ENCODE results near the gene BCL11A. TPM values are rescaled to one million over a fixed set of nuclear protein-coding genes. Genes with fewer than 3 reads are reported as not detected.

The BCL11A gene
- total RNA-seq, 1 donor from 2014 or later: 0.67 TPM

DNA sequence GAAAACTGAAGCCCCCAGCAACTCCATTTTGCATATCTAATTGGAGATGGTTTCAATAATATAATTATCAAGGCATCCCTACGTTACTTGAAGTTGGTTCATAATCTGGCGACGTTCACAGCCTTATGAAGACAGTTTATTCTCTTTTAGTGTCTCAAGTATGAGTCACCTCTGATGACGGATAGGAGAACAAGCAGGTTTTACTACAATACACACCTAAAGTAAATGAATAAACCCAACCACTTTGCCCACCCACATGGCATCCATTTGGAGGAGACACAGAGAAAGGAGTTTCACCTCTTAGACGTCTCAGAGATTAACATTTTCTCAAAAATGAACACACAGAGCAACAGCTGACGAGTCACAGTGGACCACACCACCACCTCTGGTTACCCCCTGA lies 40.8 kb downstream of the BCL11A start:
- no peak for DNase-seq (ENCODE audit: low spot score)
- Histone ChIP-seq H3K4me3 (no peak overlapping the region), H3K9ac (no peak overlapping the region), H3K4me2 (no peak overlapping the region), H3K79me2 (ENCODE audit: low read depth) (no peaks in the 10 kb centered on the region), H3K4me1 (peaks cover 12% of the 10 kb centered on the region), H3K36me3 (no peaks in the 10 kb centered on the region), H2AFZ (replicated peaks) (no peak overlapping the region), H3F3A (ENCODE audit: low read depth) (no peaks in the 10 kb centered on the region), H3K27ac (no peak overlapping the region), H3K27me3 (no peaks in the 10 kb centered on the region), H4K20me1 (ENCODE audit: low read depth) (no peaks in the 10 kb centered on the region), H3K9me3 (ENCODE audit: low read depth) (no peaks in the 10 kb centered on the region)
- TF ChIP-seq, protein P1, sequence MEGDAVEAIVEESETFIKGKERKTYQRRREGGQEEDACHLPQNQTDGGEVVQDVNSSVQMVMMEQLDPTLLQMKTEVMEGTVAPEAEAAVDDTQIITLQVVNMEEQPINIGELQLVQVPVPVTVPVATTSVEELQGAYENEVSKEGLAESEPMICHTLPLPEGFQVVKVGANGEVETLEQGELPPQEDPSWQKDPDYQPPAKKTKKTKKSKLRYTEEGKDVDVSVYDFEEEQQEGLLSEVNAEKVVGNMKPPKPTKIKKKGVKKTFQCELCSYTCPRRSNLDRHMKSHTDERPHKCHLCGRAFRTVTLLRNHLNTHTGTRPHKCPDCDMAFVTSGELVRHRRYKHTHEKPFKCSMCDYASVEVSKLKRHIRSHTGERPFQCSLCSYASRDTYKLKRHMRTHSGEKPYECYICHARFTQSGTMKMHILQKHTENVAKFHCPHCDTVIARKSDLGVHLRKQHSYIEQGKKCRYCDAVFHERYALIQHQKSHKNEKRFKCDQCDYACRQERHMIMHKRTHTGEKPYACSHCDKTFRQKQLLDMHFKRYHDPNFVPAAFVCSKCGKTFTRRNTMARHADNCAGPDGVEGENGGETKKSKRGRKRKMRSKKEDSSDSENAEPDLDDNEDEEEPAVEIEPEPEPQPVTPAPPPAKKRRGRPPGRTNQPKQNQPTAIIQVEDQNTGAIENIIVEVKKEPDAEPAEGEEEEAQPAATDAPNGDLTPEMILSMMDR (IDR thresholded peaks at IDR 0.05): no peak
- TF ChIP-seq EZH2 (IDR thresholded peaks at IDR 0.05) (no peak), EZH2phosphoT487 (IDR thresholded peaks at IDR 0.05) (no peak)
- H3K36me3 Mint-ChIP-seq: no peaks in the 10 kb centered on the region
- peaks cover 6% of the 10 kb centered on the region for H3K27me3 Mint-ChIP-seq (ENCODE audit: insufficient read depth, low read depth)
- no peaks in the 10 kb centered on the region for H3K9me3 Mint-ChIP-seq
- H3K4me3 Mint-ChIP-seq: no peak overlapping the region
- H3K27ac Mint-ChIP-seq: no peak overlapping the region
- peaks cover 42% of the 10 kb centered on the region for H3K4me1 Mint-ChIP-seq

DNA sequence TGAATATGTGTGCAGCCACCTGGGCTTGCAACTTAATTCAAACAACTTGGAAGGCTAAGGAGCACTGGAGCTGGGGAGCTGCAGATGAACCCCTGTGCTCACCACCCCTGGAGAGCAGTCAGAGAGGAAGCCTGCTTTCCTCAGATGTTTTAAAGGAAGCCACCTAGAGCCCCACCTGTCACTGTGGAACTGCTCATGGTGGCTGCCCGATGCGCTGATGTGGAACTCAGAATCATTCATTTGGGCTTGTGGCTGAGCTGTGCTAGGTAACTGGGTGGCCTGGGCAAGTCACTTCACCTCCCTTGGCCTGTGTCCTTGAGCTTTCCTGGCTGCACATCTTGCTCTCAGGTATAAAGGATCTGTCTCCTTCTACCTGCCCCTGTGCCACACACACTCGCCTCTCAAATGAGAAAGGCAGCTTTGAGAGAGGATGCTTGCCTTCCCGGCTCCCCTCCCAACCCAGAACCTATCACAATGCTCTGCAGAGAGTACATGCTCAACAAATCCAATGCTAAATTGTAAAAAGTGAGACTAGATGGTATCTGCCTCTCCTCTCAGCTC lies 41.3 kb downstream of the BCL11A start:
- no peaks in the 10 kb centered on the region for H3K9me3 Mint-ChIP-seq
- H3K27me3 Mint-ChIP-seq (ENCODE audit: insufficient read depth, low read depth): peaks cover 6% of the 10 kb centered on the region
- DNase-seq (ENCODE audit: low spot score): no peak
- Histone ChIP-seq H2AFZ (replicated peaks) (no peak overlapping the region), H3K9ac (no peak overlapping the region), H3K36me3 (no peaks in the 10 kb centered on the region), H3K27me3 (no peaks in the 10 kb centered on the region), H3K4me2 (no peak overlapping the region), H3K4me3 (no peak overlapping the region), H3K27ac (no peak overlapping the region), H4K20me1 (ENCODE audit: low read depth) (no peaks in the 10 kb centered on the region), H3K9me3 (ENCODE audit: low read depth) (no peaks in the 10 kb centered on the region), H3K4me1 (peaks cover 16% of the 10 kb centered on the region), H3K79me2 (ENCODE audit: low read depth) (no peaks in the 10 kb centered on the region), H3F3A (ENCODE audit: low read depth) (no peaks in the 10 kb centered on the region)
- peaks cover 47% of the 10 kb centered on the region for H3K4me1 Mint-ChIP-seq
- H3K27ac Mint-ChIP-seq: no peak overlapping the region
- no peaks in the 10 kb centered on the region for H3K36me3 Mint-ChIP-seq
- H3K4me3 Mint-ChIP-seq: no peak overlapping the region
- TF ChIP-seq, protein P1 (IDR thresholded peaks at IDR 0.05): no peak
- TF ChIP-seq EZH2 (IDR thresholded peaks at IDR 0.05): no peak
- TF ChIP-seq EZH2phosphoT487 (IDR thresholded peaks at IDR 0.05): no peak

DNA sequence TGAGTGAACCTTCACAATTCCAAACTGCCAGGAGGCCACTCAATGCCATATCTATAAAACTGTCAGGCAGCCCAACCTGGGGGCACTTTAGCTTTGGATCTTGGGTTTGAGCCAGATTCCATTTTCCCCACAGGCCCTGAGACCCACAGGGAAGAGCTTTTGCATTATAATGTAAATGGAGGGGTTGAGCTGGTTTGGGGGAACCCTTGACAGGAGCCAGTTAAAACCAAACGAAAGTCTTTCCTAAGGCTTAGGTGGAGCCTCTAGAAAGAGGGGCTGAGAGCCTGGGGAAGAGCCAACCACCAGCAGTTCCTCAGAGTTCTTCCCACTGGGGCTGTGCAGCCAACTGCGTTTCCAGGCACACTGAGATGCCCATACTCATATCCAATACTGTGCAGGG lies 42.7 kb downstream of the BCL11A start:
- H3K36me3 ChIP-seq: no peaks in the 10 kb centered on the region
- no peaks in the 10 kb centered on the region for H3F3A ChIP-seq (ENCODE audit: low read depth)
- no peak overlapping the region for H3K9ac ChIP-seq
- Mint-ChIP-seq H3K9me3 (no peaks in the 10 kb centered on the region), H3K36me3 (no peaks in the 10 kb centered on the region), H3K4me3 (no peak overlapping the region), H3K27me3 (ENCODE audit: insufficient read depth, low read depth) (peaks cover 3% of the 10 kb centered on the region), H3K4me1 (peaks cover 42% of the 10 kb centered on the region), H3K27ac (no peak overlapping the region)
- TF ChIP-seq, protein P1 (IDR thresholded peaks at IDR 0.05): no peak
- no peak for TF ChIP-seq EZH2 (IDR thresholded peaks at IDR 0.05)
- no peak for TF ChIP-seq EZH2phosphoT487 (IDR thresholded peaks at IDR 0.05)
- H2AFZ ChIP-seq (replicated peaks): no peak overlapping the region
- peaks cover 19% of the 10 kb centered on the region for H3K4me1 ChIP-seq
- no peak overlapping the region for H3K27ac ChIP-seq
- H4K20me1 ChIP-seq (ENCODE audit: low read depth): no peaks in the 10 kb centered on the region
- no peaks in the 10 kb centered on the region for H3K79me2 ChIP-seq (ENCODE audit: low read depth)
- no peak overlapping the region for H3K4me2 ChIP-seq
- DNase-seq (ENCODE audit: low spot score): no peak
- no peaks in the 10 kb centered on the region for H3K9me3 ChIP-seq (ENCODE audit: low read depth)
- H3K27me3 ChIP-seq: no peaks in the 10 kb centered on the region
- no peak overlapping the region for H3K4me3 ChIP-seq

Data from neural progenitor cell (in vitro differentiated cells).